ENCODE results near the gene CIB1.

Gene CIB1

DNA sequence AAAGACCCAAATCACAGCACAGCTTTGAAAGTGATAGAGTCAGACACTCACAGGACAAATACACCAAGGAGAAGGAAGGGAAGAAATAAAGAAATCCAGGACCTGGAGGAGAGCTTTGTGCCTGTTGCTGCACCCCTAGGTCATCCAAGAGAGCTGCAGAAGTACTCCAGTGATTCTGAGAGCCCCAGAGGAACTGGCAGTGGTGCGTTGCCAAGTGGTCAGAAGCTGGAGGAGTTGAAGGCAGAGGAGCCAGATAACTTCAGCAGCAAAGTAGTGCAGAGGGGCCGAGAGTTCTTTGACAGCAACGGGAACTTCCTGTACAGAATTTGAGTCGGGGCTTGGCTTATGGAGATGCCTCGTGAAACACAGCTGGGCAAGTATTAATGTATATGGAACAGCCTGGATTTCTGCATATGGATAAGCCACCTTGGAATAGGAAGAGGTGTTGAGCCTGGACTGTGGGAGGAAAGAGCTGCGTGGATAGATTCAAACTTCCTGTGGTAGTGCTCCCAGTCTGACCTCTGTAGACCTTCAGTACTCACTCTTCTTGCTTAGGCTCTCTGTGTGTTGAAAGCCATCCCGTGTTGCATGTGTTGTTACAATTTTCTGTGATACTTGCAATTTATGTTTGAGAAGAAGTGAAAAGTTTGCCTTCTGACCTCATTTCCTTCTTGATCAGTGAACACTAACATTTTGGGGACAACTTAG is 37.9 kb upstream of the CIB1 start:
- Histone ChIP-seq H3K79me2 (ENCODE audit: insufficient read depth, low read length) (peaks cover 68% of the 10 kb centered on the region), H4K20me1 (ENCODE audit: insufficient read depth, low read length, poor library complexity, severe bottlenecking) (peaks cover 60% of the 10 kb centered on the region), H3K4me2 (ENCODE audit: low read depth, low read length, poor library complexity, severe bottlenecking) (peak overlapping the region; percentile 78), H2AFZ (ENCODE audit: low read length) (no peak overlapping the region), H3K36me3 (ENCODE audit: insufficient read depth, low read length) (peaks cover 34% of the 10 kb centered on the region; the same call in 1 of the 2 replicates), H3K27me3 (ENCODE audit: insufficient read depth, low read length, poor library complexity, severe bottlenecking) (no peaks in the 10 kb centered on the region), H3K4me1 (ENCODE audit: insufficient read depth, low read length, poor library complexity, severe bottlenecking) (peaks cover 47% of the 10 kb centered on the region), H3F3A (ENCODE audit: low read depth) (no peaks in the 10 kb centered on the region), H3K9me2 (replicated peaks; ENCODE audit: low read depth, low read length) (no peaks in the 10 kb centered on the region), H3K9ac (ENCODE audit: low read depth, low read length, poor library complexity, severe bottlenecking) (peak overlapping the region; percentile 2), H3K4me3 (ENCODE audit: low read length, poor library complexity, severe bottlenecking) (peak overlapping the region; percentile 61), H3K9me3 (ENCODE audit: insufficient read depth, low read depth, low read length) (no peaks in the 10 kb centered on the region)
- TF ChIP-seq EZH2phosphoT487 (IDR thresholded peaks at IDR 0.05; ENCODE audit: borderline replicate concordance), result no peak
- TF ChIP-seq, protein P1, sequence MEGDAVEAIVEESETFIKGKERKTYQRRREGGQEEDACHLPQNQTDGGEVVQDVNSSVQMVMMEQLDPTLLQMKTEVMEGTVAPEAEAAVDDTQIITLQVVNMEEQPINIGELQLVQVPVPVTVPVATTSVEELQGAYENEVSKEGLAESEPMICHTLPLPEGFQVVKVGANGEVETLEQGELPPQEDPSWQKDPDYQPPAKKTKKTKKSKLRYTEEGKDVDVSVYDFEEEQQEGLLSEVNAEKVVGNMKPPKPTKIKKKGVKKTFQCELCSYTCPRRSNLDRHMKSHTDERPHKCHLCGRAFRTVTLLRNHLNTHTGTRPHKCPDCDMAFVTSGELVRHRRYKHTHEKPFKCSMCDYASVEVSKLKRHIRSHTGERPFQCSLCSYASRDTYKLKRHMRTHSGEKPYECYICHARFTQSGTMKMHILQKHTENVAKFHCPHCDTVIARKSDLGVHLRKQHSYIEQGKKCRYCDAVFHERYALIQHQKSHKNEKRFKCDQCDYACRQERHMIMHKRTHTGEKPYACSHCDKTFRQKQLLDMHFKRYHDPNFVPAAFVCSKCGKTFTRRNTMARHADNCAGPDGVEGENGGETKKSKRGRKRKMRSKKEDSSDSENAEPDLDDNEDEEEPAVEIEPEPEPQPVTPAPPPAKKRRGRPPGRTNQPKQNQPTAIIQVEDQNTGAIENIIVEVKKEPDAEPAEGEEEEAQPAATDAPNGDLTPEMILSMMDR (conservative IDR thresholded peaks at IDR 0.05; ENCODE audit: low read length), result no peak

GRCh38 chr15:90270502-90271150 is 36.9 kb upstream of the CIB1 start:
- peaks cover 34% of the 10 kb centered on the region; the same call in 1 of the 2 replicates for H3K36me3 ChIP-seq (ENCODE audit: insufficient read depth, low read length)
- H2AFZ ChIP-seq (ENCODE audit: low read length), result no peak overlapping the region
- peak overlapping the region; percentile 59 for H3K9ac ChIP-seq (ENCODE audit: low read depth, low read length, poor library complexity, severe bottlenecking)
- peaks cover 65% of the 10 kb centered on the region for H4K20me1 ChIP-seq (ENCODE audit: insufficient read depth, low read length, poor library complexity, severe bottlenecking)
- peak overlapping the region; percentile 78 for H3K4me2 ChIP-seq (ENCODE audit: low read depth, low read length, poor library complexity, severe bottlenecking)
- no peaks in the 10 kb centered on the region for H3K9me3 ChIP-seq (ENCODE audit: insufficient read depth, low read depth, low read length)
- H3K79me2 ChIP-seq (ENCODE audit: insufficient read depth, low read length), result peaks cover 78% of the 10 kb centered on the region
- H3K4me3 ChIP-seq (ENCODE audit: low read length, poor library complexity, severe bottlenecking), result peak overlapping the region; percentile 61
- H3K9me2 ChIP-seq (replicated peaks; ENCODE audit: low read depth, low read length), result no peaks in the 10 kb centered on the region
- TF ChIP-seq, protein P1 (conservative IDR thresholded peaks at IDR 0.05; ENCODE audit: low read length), result no peak
- TF ChIP-seq EZH2phosphoT487 (IDR thresholded peaks at IDR 0.05; ENCODE audit: borderline replicate concordance), result no peak
- H3K4me1 ChIP-seq (ENCODE audit: insufficient read depth, low read length, poor library complexity, severe bottlenecking), result peaks cover 48% of the 10 kb centered on the region
- H3F3A ChIP-seq (ENCODE audit: low read depth), result no peaks in the 10 kb centered on the region
- H3K27me3 ChIP-seq (ENCODE audit: insufficient read depth, low read length, poor library complexity, severe bottlenecking), result no peaks in the 10 kb centered on the region

GRCh38 chr15:90268415-90268814 is 34.7 kb upstream of the CIB1 start:
- H3K9me2 ChIP-seq (replicated peaks; ENCODE audit: low read depth, low read length), result no peaks in the 10 kb centered on the region
- H3K36me3 ChIP-seq (ENCODE audit: insufficient read depth, low read length), result peaks cover 29% of the 10 kb centered on the region; the same call in 1 of the 2 replicates
- H3K9ac ChIP-seq (ENCODE audit: low read depth, low read length, poor library complexity, severe bottlenecking), result peak overlapping the region; percentile 95
- H3K27me3 ChIP-seq (ENCODE audit: insufficient read depth, low read length, poor library complexity, severe bottlenecking), result no peaks in the 10 kb centered on the region
- H3K4me1 ChIP-seq (ENCODE audit: insufficient read depth, low read length, poor library complexity, severe bottlenecking), result peaks cover 61% of the 10 kb centered on the region
- H4K20me1 ChIP-seq (ENCODE audit: insufficient read depth, low read length, poor library complexity, severe bottlenecking), result peaks cover 65% of the 10 kb centered on the region
- H2AFZ ChIP-seq (ENCODE audit: low read length), result no peak overlapping the region
- peak overlapping the region; percentile 92 for H3K4me2 ChIP-seq (ENCODE audit: low read depth, low read length, poor library complexity, severe bottlenecking)
- H3K4me3 ChIP-seq (ENCODE audit: low read length, poor library complexity, severe bottlenecking), result peak overlapping the region; percentile 85
- no peaks in the 10 kb centered on the region for H3F3A ChIP-seq (ENCODE audit: low read depth)
- H3K79me2 ChIP-seq (ENCODE audit: insufficient read depth, low read length), result peaks cover 96% of the 10 kb centered on the region
- no peaks in the 10 kb centered on the region for H3K9me3 ChIP-seq (ENCODE audit: insufficient read depth, low read depth, low read length)
- no peak for TF ChIP-seq EZH2phosphoT487 (IDR thresholded peaks at IDR 0.05; ENCODE audit: borderline replicate concordance)
- TF ChIP-seq, protein P1 (conservative IDR thresholded peaks at IDR 0.05; ENCODE audit: low read length), result no peak
